Activated CD4-positive, alpha-beta T cell treated with anti-CD3 and anti-CD28 coated beads, Interleukin-2, amount 10 ng/mL, durations not matched to agents 24 days and 14 days (primary cell): ENCODE measurements around the gene SORCS1. TPM values are rescaled to one million over a fixed set of nuclear protein-coding genes. Genes with fewer than 3 reads are reported as not detected.
"Not testable (repeated sequence)": the region's sequence is repeated elsewhere in the genome, so short reads cannot be mapped to it uniquely, and the experiment has no call there.

Source experiments
- DNase-seq: peaks from one replicate; pipeline ENCODE4 v3.0.0; 2022
- H3K27ac Mint-ChIP-seq: one replicate; pipeline ENCODE4 v1.8.0; 2022; ENCODE audit warnings: mild to moderate bottlenecking, mixed read lengths
- H3K27me3 Mint-ChIP-seq: one replicate; pipeline ENCODE4 v1.8.0; 2022; ENCODE audit warnings: mixed read lengths
- H3K36me3 Mint-ChIP-seq: one replicate; pipeline ENCODE4 v1.8.0; 2022; ENCODE audit warnings: low read depth, mild to moderate bottlenecking, mixed read lengths
- H3K4me1 Mint-ChIP-seq: one replicate; pipeline ENCODE4 v1.8.0; 2021; ENCODE audit warnings: mixed read lengths
- H3K4me3 Mint-ChIP-seq: one replicate; pipeline ENCODE4 v1.8.0; 2022; ENCODE audit warnings: mild to moderate bottlenecking, moderate library complexity, mixed read lengths
- H3K9me3 Mint-ChIP-seq: one replicate; pipeline ENCODE4 v1.8.0; 2021; ENCODE audit warnings: mixed read lengths
- intact Hi-C: fragments of 100-400 bp; cut with micrococcal nuclease; formaldehyde crosslinking; loops from one replicate; pipeline ENCODE4 v1.15.1; 2023
- total RNA-seq: library from RNA; stranded (reverse); gene quantifications from 2 replicates; pipeline ENCODE4 v1.2.3, GENCODE V29; 2022

SORCS1 gene
- total RNA-seq, 1 donor from 2014 or later = not detected

GRCh38 chr10:106949680-106950478 is 214.6 kb downstream of the SORCS1 start:
- Mint-ChIP-seq H3K4me3 (no peak overlapping the region), H3K4me1 (no peaks in the 10 kb centered on the region), H3K27me3 (no peaks in the 10 kb centered on the region), H3K27ac (no peak overlapping the region), H3K9me3 (no peaks in the 10 kb centered on the region), H3K36me3 (no peaks in the 10 kb centered on the region)
- no peak for DNase-seq
- intact Hi-C loops = no loop called here

- no peaks in the 10 kb centered on the region for H3K9me3 Mint-ChIP-seq
- DNase-seq = no peak
- H3K27ac Mint-ChIP-seq = no peak overlapping the region
Observed at GRCh38 chr10:106947643-106948042, 216.9 kb downstream of the SORCS1 start.

GRCh38 chr10:106942035-106942662 is 222.4 kb downstream of the SORCS1 start:
- DNase-seq = no peak
- no peak overlapping the region for H3K4me3 Mint-ChIP-seq
- H3K9me3 Mint-ChIP-seq = no peaks in the 10 kb centered on the region
- no peaks in the 10 kb centered on the region for H3K36me3 Mint-ChIP-seq
- no peaks in the 10 kb centered on the region for H3K4me1 Mint-ChIP-seq
- no peak overlapping the region for H3K27ac Mint-ChIP-seq
- H3K27me3 Mint-ChIP-seq = no peaks in the 10 kb centered on the region
- intact Hi-C loops = no loop called here

More at GRCh38 chr10:106947643-106948042, 216.9 kb downstream of the SORCS1 start:
- Mint-ChIP-seq H3K27me3 (no peaks in the 10 kb centered on the region), H3K36me3 (no peaks in the 10 kb centered on the region), H3K4me3 (no peak overlapping the region), H3K4me1 (no peaks in the 10 kb centered on the region)
- intact Hi-C loops = no loop called here

- Mint-ChIP-seq H3K4me3 (no peak overlapping the region), H3K36me3 (no peaks in the 10 kb centered on the region), H3K27ac (no peak overlapping the region), H3K27me3 (no peaks in the 10 kb centered on the region), H3K9me3 (no peaks in the 10 kb centered on the region), H3K4me1 (no peaks in the 10 kb centered on the region)
- DNase-seq = no peak
- intact Hi-C loops = no loop called here
Observed at GRCh38 chr10:106941297-106942034, 223.0 kb downstream of the SORCS1 start.

- Mint-ChIP-seq H3K4me3 (no peak overlapping the region), H3K27me3 (no peaks in the 10 kb centered on the region), H3K9me3 (no peaks in the 10 kb centered on the region), H3K4me1 (no peaks in the 10 kb centered on the region), H3K27ac (no peak overlapping the region), H3K36me3 (no peaks in the 10 kb centered on the region)
- intact Hi-C loops = no loop called here
- DNase-seq = no peak
Observed at GRCh38 chr10:106938513-106938912, 226.0 kb downstream of the SORCS1 start.

- DNase-seq = no peak
- Mint-ChIP-seq H3K27me3 (no peaks in the 10 kb centered on the region), H3K36me3 (no peaks in the 10 kb centered on the region), H3K4me3 (no peak overlapping the region), H3K9me3 (no peaks in the 10 kb centered on the region), H3K27ac (no peak overlapping the region), H3K4me1 (no peaks in the 10 kb centered on the region)
- intact Hi-C loops = no loop called here
Observed at GRCh38 chr10:106935978-106936451, 228.5 kb downstream of the SORCS1 start.

- no peak for DNase-seq
- intact Hi-C loops = no loop called here
- Mint-ChIP-seq H3K4me1 (no peaks in the 10 kb centered on the region), H3K9me3 (no peaks in the 10 kb centered on the region), H3K4me3 (no peak overlapping the region), H3K36me3 (no peaks in the 10 kb centered on the region), H3K27ac (no peak overlapping the region), H3K27me3 (no peaks in the 10 kb centered on the region)
Observed at GRCh38 chr10:106931853-106932249, 232.7 kb downstream of the SORCS1 start.

GRCh38 chr10:106931159-106931852 is 233.2 kb downstream of the SORCS1 start:
- H3K27ac Mint-ChIP-seq = no peak overlapping the region
- H3K4me3 Mint-ChIP-seq = no peak overlapping the region
- DNase-seq = no peak
- intact Hi-C loops = no loop called here
- H3K9me3 Mint-ChIP-seq = no peaks in the 10 kb centered on the region
- H3K4me1 Mint-ChIP-seq = no peaks in the 10 kb centered on the region
- no peaks in the 10 kb centered on the region for H3K27me3 Mint-ChIP-seq
- no peaks in the 10 kb centered on the region for H3K36me3 Mint-ChIP-seq

GRCh38 chr10:106930751-106931150 is 233.8 kb downstream of the SORCS1 start:
- intact Hi-C loops = no loop called here
- Mint-ChIP-seq H3K9me3 (no peaks in the 10 kb centered on the region), H3K27ac (no peak overlapping the region), H3K4me1 (no peaks in the 10 kb centered on the region), H3K36me3 (no peaks in the 10 kb centered on the region), H3K27me3 (no peaks in the 10 kb centered on the region), H3K4me3 (no peak overlapping the region)
- no peak for DNase-seq

GRCh38 chr10:106929291-106929895 is 235.1 kb downstream of the SORCS1 start:
- no peaks in the 10 kb centered on the region for H3K4me1 Mint-ChIP-seq
- no peak overlapping the region for H3K4me3 Mint-ChIP-seq
- H3K27ac Mint-ChIP-seq = no peak overlapping the region
- no peaks in the 10 kb centered on the region for H3K27me3 Mint-ChIP-seq
- no peak for DNase-seq
- intact Hi-C loops = no loop called here
- H3K9me3 Mint-ChIP-seq = no peaks in the 10 kb centered on the region
- no peaks in the 10 kb centered on the region for H3K36me3 Mint-ChIP-seq

- H3K27ac Mint-ChIP-seq, H3K27me3 Mint-ChIP-seq, DNase-seq, H3K4me3 Mint-ChIP-seq, H3K36me3 Mint-ChIP-seq, H3K4me1 Mint-ChIP-seq, H3K9me3 Mint-ChIP-seq, intact Hi-C loops: not testable (repeated sequence)
Observed at GRCh38 chr10:106928151-106928550, 236.4 kb downstream of the SORCS1 start.

- no peaks in the 10 kb centered on the region for H3K27me3 Mint-ChIP-seq
- no peaks in the 10 kb centered on the region for H3K36me3 Mint-ChIP-seq
- no peaks in the 10 kb centered on the region for H3K9me3 Mint-ChIP-seq
- intact Hi-C loops = no loop called here
- no peak for DNase-seq
- no peak overlapping the region for H3K4me3 Mint-ChIP-seq
- no peak overlapping the region for H3K27ac Mint-ChIP-seq
- H3K4me1 Mint-ChIP-seq = no peaks in the 10 kb centered on the region
Observed at GRCh38 chr10:106925191-106925590, 239.3 kb downstream of the SORCS1 start.

- no peak for DNase-seq
- Mint-ChIP-seq H3K4me3 (no peak overlapping the region), H3K9me3 (no peaks in the 10 kb centered on the region), H3K27me3 (no peaks in the 10 kb centered on the region), H3K36me3 (no peaks in the 10 kb centered on the region), H3K27ac (no peak overlapping the region), H3K4me1 (no peaks in the 10 kb centered on the region)
- intact Hi-C loops = no loop called here
Observed at GRCh38 chr10:106920538-106920937, 244.0 kb downstream of the SORCS1 start.
